ENCODE measurements around the gene KRT12.

The KRT12 gene

DNA sequence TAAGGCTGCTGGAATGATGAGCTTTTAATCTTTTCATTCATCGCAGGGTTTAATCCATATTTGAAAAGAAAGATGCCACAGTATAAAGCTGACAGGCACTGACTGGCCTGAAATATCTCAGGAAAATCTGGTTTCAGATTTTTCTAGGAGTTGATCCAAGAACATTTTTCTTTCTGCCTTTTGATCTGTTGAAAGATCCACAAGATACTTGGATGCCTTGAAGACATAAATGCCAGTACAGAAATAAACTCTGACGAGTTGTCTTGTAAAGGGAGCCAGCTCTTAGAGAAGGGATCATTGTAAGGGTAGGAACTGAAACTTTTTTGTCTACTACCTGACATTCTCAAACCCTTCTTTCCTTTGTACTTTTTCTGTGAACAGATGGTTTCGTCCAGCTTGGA lies 43.4 kb upstream of the KRT12 start:
- in situ Hi-C loops (cut with HindIII; ENCODE audit: low sequenced_read_pairs) = no loop called here
- TF ChIP-seq, protein P1, sequence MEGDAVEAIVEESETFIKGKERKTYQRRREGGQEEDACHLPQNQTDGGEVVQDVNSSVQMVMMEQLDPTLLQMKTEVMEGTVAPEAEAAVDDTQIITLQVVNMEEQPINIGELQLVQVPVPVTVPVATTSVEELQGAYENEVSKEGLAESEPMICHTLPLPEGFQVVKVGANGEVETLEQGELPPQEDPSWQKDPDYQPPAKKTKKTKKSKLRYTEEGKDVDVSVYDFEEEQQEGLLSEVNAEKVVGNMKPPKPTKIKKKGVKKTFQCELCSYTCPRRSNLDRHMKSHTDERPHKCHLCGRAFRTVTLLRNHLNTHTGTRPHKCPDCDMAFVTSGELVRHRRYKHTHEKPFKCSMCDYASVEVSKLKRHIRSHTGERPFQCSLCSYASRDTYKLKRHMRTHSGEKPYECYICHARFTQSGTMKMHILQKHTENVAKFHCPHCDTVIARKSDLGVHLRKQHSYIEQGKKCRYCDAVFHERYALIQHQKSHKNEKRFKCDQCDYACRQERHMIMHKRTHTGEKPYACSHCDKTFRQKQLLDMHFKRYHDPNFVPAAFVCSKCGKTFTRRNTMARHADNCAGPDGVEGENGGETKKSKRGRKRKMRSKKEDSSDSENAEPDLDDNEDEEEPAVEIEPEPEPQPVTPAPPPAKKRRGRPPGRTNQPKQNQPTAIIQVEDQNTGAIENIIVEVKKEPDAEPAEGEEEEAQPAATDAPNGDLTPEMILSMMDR (IDR thresholded peaks at IDR 0.05; ENCODE audit: low read depth, low read length) = no peak
- H3K4me3 ChIP-seq (ENCODE audit: low read depth, low read length) = no peak overlapping the region
- peak; percentile 77 for DNase-seq (ENCODE audit: low read depth, low spot score)

DNA sequence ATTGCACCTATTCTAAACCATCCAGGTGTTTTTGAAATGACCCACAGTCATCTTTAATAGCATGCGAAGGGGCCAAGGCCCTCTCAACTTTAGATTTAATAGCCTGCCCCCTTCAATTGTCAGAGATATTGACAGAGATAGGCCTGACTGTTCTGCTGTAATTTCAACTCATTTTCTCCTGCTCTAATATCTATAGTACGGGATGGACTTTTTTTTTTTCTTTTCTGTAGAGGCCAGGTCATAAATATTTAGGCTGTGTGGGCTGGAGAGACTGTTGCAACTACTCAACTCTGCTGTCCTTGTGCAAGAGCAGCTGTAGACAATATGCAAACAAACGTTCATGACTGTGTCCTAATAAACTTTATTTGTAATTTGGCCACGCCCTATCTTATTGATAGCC lies 42.7 kb upstream of the KRT12 start:
- in situ Hi-C loops (cut with HindIII; ENCODE audit: low sequenced_read_pairs) = no loop called here
- no peak overlapping the region for H3K4me3 ChIP-seq (ENCODE audit: low read depth, low read length)
- TF ChIP-seq, protein P1 (IDR thresholded peaks at IDR 0.05; ENCODE audit: low read depth, low read length) = no peak
- peak; percentile 46 for DNase-seq (ENCODE audit: low read depth, low spot score)

DNA sequence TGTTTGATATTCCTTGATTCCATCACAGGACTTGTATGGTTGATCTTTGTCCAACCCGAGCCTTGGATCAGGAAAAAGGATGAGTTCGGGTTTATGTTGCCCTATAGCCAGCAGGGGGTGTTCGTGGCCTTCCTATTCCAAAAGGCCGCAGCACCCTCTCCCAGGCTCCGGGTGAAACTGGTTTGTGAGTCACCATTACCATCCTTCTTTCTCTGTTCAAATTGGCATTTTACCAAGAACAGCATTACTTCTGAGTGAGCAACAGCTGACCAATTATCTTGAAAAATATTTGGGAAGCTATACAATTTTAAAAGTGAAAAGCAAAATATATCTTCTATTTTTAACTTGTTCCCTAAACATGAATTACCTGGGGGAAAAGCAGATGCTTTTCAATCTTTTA lies 42.3 kb upstream of the KRT12 start:
- H3K4me3 ChIP-seq (ENCODE audit: low read depth, low read length) = no peak overlapping the region
- TF ChIP-seq, protein P1 (IDR thresholded peaks at IDR 0.05; ENCODE audit: low read depth, low read length) = peak; percentile 68
- in situ Hi-C loops (cut with HindIII; ENCODE audit: low sequenced_read_pairs) = no loop called here
- peak; percentile 95 for DNase-seq (ENCODE audit: low read depth, low spot score)

DNA sequence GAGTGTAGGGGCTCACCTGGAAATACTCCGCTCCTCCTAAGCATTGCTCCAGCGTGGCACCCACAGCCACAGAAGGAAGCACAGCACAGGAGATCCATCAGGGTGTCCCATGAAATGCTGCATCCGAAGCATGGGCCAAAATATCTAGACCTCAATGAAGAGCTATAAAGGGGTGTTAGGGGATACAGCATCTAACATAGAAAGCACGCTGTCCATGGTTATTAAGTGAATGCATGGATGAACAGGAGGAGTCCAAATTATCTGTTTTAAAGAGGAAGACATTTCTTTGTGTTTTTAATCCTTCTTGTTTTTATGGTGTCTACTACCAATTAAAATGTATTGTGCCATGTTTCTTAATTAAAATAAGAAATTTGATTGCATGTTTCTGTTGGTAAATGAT lies 39.6 kb upstream of the KRT12 start:
- no peak for DNase-seq (ENCODE audit: low read depth, low spot score)
- TF ChIP-seq, protein P1 (IDR thresholded peaks at IDR 0.05; ENCODE audit: low read depth, low read length) = no peak
- in situ Hi-C loops (cut with HindIII; ENCODE audit: low sequenced_read_pairs) = no loop called here
- H3K4me3 ChIP-seq (ENCODE audit: low read depth, low read length) = no peak overlapping the region

DNA sequence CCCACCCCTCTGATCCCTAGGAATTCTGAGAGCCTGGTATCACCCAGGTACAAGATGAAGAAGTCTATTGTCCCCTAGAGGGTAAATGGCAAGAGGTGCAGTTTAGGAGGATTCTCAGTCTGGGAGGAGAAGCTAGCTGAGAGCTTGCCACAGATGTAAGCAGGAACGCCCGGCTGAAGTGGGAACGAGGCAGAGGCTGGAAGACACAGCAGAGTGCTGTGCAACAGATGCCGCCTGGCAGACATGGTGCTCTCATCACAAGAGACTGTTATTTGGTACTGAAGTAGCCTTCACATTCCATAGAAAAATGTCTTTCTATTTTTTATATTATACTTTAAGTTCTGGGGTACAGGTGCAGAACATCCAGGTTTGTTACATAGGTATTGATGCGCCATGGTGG lies 38.3 kb upstream of the KRT12 start:
- no peak for DNase-seq (ENCODE audit: low read depth, low spot score)
- TF ChIP-seq, protein P1 (IDR thresholded peaks at IDR 0.05; ENCODE audit: low read depth, low read length) = no peak
- H3K4me3 ChIP-seq (ENCODE audit: low read depth, low read length) = no peak overlapping the region
- in situ Hi-C loops (cut with HindIII; ENCODE audit: low sequenced_read_pairs) = no loop called here

DNA sequence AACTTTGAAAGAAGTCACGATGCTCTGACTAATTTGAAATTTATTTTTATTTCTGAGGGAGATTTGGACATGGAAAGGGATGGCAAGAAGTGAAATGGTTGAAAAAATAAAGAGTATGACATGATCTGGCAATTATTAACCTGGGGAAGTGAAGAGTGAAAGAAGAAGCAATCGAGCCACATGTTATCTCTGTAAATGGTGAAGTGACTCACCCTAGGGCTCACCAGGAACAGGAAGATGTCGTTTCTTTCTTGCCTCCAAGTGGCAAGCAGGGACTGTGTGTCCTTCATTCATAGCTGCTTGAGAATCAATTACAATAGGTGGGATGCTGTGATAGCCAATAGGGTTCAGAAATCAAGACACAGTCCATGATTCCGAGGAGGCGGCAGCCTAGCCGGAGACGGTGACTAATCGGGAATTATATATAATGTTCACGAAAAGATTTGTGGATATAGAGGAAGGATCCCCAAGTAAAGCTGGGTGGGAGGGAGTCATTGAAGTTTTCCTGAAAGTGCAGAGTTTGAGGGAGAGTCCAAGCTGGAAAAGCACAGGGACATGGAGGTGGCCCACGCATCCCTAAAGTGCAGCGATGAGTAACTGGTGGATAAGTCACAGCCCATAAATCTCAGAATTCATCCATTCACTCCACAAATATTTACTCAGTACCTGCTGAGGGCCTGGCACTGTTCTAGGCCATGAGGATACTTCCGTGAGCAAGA lies 36.3 kb upstream of the KRT12 start:
- in situ Hi-C loops (cut with HindIII; ENCODE audit: low sequenced_read_pairs) = no loop called here
- DNase-seq (ENCODE audit: low read depth, low spot score) = peak; percentile 53
- TF ChIP-seq, protein P1 (IDR thresholded peaks at IDR 0.05; ENCODE audit: low read depth, low read length) = no peak
- no peak overlapping the region for H3K4me3 ChIP-seq (ENCODE audit: low read depth, low read length)
